Stimulated activated CD8-positive, alpha-beta memory T cell treated with anti-CD3 and anti-CD28 coated beads, Interleukin-2, amount 100 ng/mL, for 1 hour (primary cell): ENCODE results near the gene NPFF.

ENCODE experiments used
- DNase-seq, 2 donors: peaks; one replicate each; pipeline ENCODE4 v3.0.0-alpha.2; 2020; ENCODE audit warnings: low read depth in 2 of 2

The NPFF gene

GRCh38 chr12:53476769-53477209 lies 30.5 kb downstream of the NPFF start:
- no peak for DNase-seq

GRCh38 chr12:53474819-53475218 lies 32.5 kb downstream of the NPFF start:
- no peak for DNase-seq

GRCh38 chr12:53474077-53474476 lies 33.2 kb downstream of the NPFF start:
- no peak for DNase-seq

- no peak for DNase-seq
These were observed 35.2 kb downstream of the NPFF start for GRCh38 chr12:53472056-53472582.

- no peak for DNase-seq
These were observed 39.0 kb downstream of the NPFF start for GRCh38 chr12:53468282-53468681.

GRCh38 chr12:53467880-53468279 lies 39.4 kb downstream of the NPFF start:
- DNase-seq, result no peak

- DNase-seq, result no peak
These were observed 40.2 kb downstream of the NPFF start for GRCh38 chr12:53467082-53467481.

GRCh38 chr12:53466640-53467039 lies 40.6 kb downstream of the NPFF start:
- DNase-seq, result no peak

GRCh38 chr12:53465679-53466078 lies 41.6 kb downstream of the NPFF start:
- DNase-seq, result no peak

GRCh38 chr12:53464685-53465418 lies 42.4 kb downstream of the NPFF start:
- DNase-seq, result no peak

- DNase-seq, result no peak
These were observed 43.3 kb downstream of the NPFF start for GRCh38 chr12:53463802-53464560.

GRCh38 chr12:53462935-53463334 lies 44.3 kb downstream of the NPFF start:
- no peak for DNase-seq

- DNase-seq, result no peak
These were observed 45.7 kb downstream of the NPFF start for GRCh38 chr12:53461591-53461990.

GRCh38 chr12:53461059-53461458 lies 46.2 kb downstream of the NPFF start:
- DNase-seq, result no peak

- DNase-seq, result no peak
These were observed 48.2 kb downstream of the NPFF start for GRCh38 chr12:53459097-53459496.
